GM10248 (cell line): Measurements from ENCODE around the gene CCDC34.
A peak's percentile ranks its signal among the peaks of the same experiment; 100 is the strongest.

Experiments
- CTCF ChIA-PET: fragments of 300-600 bp; sonication (Branson Sonifier 250); formaldehyde crosslinking; extraction: SDS; loops from one replicate; lab custom pipeline; 2021; ENCODE audit warnings: antibody characterized with exemption; lab: Yijun Ruan, JAX
- POLR2A ChIA-PET: fragments of 350-650 bp; sonication (Branson Sonifier 250); formaldehyde crosslinking; extraction: SDS; loops from one replicate; lab custom pipeline; 2020; ENCODE audit warnings: antibody characterized with exemption; lab: Yijun Ruan, JAX
- DNase-seq: peaks from one replicate; pipeline ENCODE4 v3.0.0; 2012; ENCODE audit errors: extremely low spot score
- CTCF ChIP-seq: IDR thresholded peaks from 2 replicates; pipeline ENCODE4 v1.5.1; 2012; ENCODE audit warnings: mild to moderate bottlenecking, low read depth; ENCODE audit errors: extremely low read depth, missing control alignments, control extremely low read depth

CCDC34 gene

GRCh38 chr11:27319072-27319471 is 43.9 kb downstream of the CCDC34 start:
- CTCF ChIA-PET: interaction anchor here (1.1 kb wide), 1 partner anchor 23 kb away, joined by 5 read pairs; no protein-coding TSS in a partner anchor
- DNase-seq: peak; percentile 71
- no peak for TF ChIP-seq CTCF
- POLR2A ChIA-PET: no interaction called here

- ChIA-PET POLR2A (no interaction called here), CTCF (interaction anchor here (0.8 to 1.4 kb wide), 2 partner anchors 10 to 45 kb away, joined by 3 to 4 read pairs; partner anchors contain the start of gene CCDC34)
- DNase-seq: no peak
- no peak for TF ChIP-seq CTCF
Observed at GRCh38 chr11:27317751-27318150, 45.3 kb downstream of the CCDC34 start.

- ChIA-PET CTCF (interaction anchor here (1.0 to 3.0 kb wide), 7 partner anchors 8 to 184 kb away, joined by 3 to 21 read pairs (median 3); no protein-coding TSS in a partner anchor), POLR2A (no interaction called here)
- DNase-seq: no peak
- no peak for TF ChIP-seq CTCF
Observed at GRCh38 chr11:27315836-27316235, 47.2 kb downstream of the CCDC34 start.

GRCh38 chr11:27313157-27313821 is 49.7 kb downstream of the CCDC34 start:
- CTCF ChIA-PET: no interaction called here
- no peak for DNase-seq
- POLR2A ChIA-PET: no interaction called here
- TF ChIP-seq CTCF: no peak

GRCh38 chr11:27312110-27312509 is 50.9 kb downstream of the CCDC34 start:
- ChIA-PET CTCF (interaction anchor here (1.3 kb wide), 1 partner anchor 14 kb away, joined by 5 read pairs; no protein-coding TSS in a partner anchor), POLR2A (no interaction called here)
- no peak for DNase-seq
- TF ChIP-seq CTCF: no peak

GRCh38 chr11:27310707-27311106 is 52.3 kb downstream of the CCDC34 start:
- POLR2A ChIA-PET: no interaction called here
- CTCF ChIA-PET: no interaction called here
- TF ChIP-seq CTCF: no peak
- no peak for DNase-seq
